ENCODE data around the gene DNPH1. TPM values are rescaled to one million over a fixed set of nuclear protein-coding genes. Genes with fewer than 3 reads are reported as not detected.

DNPH1 gene
- total and polyA plus RNA-seq, 2 donors (not counting 3 experiments of a cell fraction or from before 2014, with no cell fraction given), result 37.7 to 120 TPM

- no peaks in the 10 kb centered on the region for H3K79me2 ChIP-seq (ENCODE audit: control insufficient read depth, insufficient read depth, low read length)
- H3K27ac ChIP-seq (ENCODE audit: insufficient read depth, low read depth, low read length), result no peak overlapping the region
- FAIRE-seq (peak; percentile 71), DNase-seq (ENCODE audit: low read depth, low spot score) (peak; percentile 48)
- peak; percentile 58 to 76 for TF ChIP-seq CTCF (IDR thresholded peaks at IDR 0.05; ENCODE audit: extremely low read depth in 1 of 2, insufficient read depth in 1 of 2, low read depth in 1 of 2, low read length in 2 of 2)
- TF ChIP-seq POLR2A (IDR thresholded peaks at IDR 0.05; ENCODE audit: low read depth, low read length), result no peak
- ChIA-PET CTCF (interaction anchor here (0.6 to 4.0 kb wide), 29 partner anchors 9 to 409 kb away, joined by 3 to 49 read pairs (median 4); partner anchors contain the start of genes ABCC10, DLK2, DNPH1 and LRRC73), POLR2A (no interaction called here)
- no peak overlapping the region for H3K4me2 ChIP-seq (ENCODE audit: insufficient read depth, low read length)
- no peak overlapping the region for H3K9ac ChIP-seq (replicated peaks; ENCODE audit: extremely low read depth, insufficient read depth, low read length)
- dilution Hi-C loops (cut with MboI; ENCODE audit: extremely low pct_ligation_motif_present, low sequenced_read_pairs), result no loop called here
- no peaks in the 10 kb centered on the region for H3K9me3 ChIP-seq (replicated peaks; ENCODE audit: control insufficient read depth, insufficient read depth, low read length)
- H2AFZ ChIP-seq (ENCODE audit: low read depth, low read length), result no peak overlapping the region
- peaks cover 4 to 6% of the 10 kb centered on the region in 2 experiments for H3K27me3 ChIP-seq (ENCODE audit: control insufficient read depth in 2 of 2, insufficient read depth in 2 of 2, low read length in 2 of 2)
- no peak overlapping the region for H3K4me3 ChIP-seq (replicated peaks in 1 of 3; ENCODE audit: insufficient read depth in 1 of 3, low read depth in 1 of 3, low read length in 3 of 3)
- intact Hi-C loops (cut with micrococcal nuclease), result loop anchor here (1.0 kb wide), 3 partner anchors 71 to 243 kb away; no protein-coding TSS in a partner anchor
- no TSS peak for BruUV-seq (replicated peaks)
- no peaks in the 10 kb centered on the region for H3K4me1 ChIP-seq (ENCODE audit: control insufficient read depth, extremely low read depth, insufficient read depth, low read length)
- H3K9me1 ChIP-seq (replicated peaks; ENCODE audit: control insufficient read depth, extremely low read depth, insufficient read depth, low read length), result no peaks in the 10 kb centered on the region
- H4K20me1 ChIP-seq (replicated peaks; ENCODE audit: control insufficient read depth, extremely low read depth, insufficient read depth, low read length), result no peaks in the 10 kb centered on the region
- H3K36me3 ChIP-seq (ENCODE audit: control insufficient read depth in 2 of 2, extremely low read depth in 1 of 2, insufficient read depth in 2 of 2, low read length in 2 of 2), result no peaks in the 10 kb centered on the region
Observed at GRCh38 chr6:43263314-43264178, 34.3 kb upstream of the DNPH1 start.

GRCh38 chr6:43262780-43263313 is 33.6 kb upstream of the DNPH1 start:
- no peaks in the 10 kb centered on the region for H3K9me1 ChIP-seq (replicated peaks; ENCODE audit: control insufficient read depth, extremely low read depth, insufficient read depth, low read length)
- DNase-seq (ENCODE audit: low read depth, low spot score) (no peak), FAIRE-seq (no peak)
- no peak overlapping the region for H3K27ac ChIP-seq (ENCODE audit: insufficient read depth, low read depth, low read length)
- intact Hi-C loops (cut with micrococcal nuclease), result loop anchor here (1.0 kb wide), 3 partner anchors 71 to 243 kb away; no protein-coding TSS in a partner anchor
- CTCF ChIA-PET, result interaction anchor here (1.0 to 4.0 kb wide), 16 partner anchors 8 to 255 kb away, joined by 3 to 49 read pairs (median 6); partner anchors contain the start of genes ABCC10, DNPH1, LRRC73 and ZNF318
- H3K9ac ChIP-seq (replicated peaks; ENCODE audit: extremely low read depth, insufficient read depth, low read length), result no peak overlapping the region
- no peak overlapping the region for H3K4me3 ChIP-seq (replicated peaks in 1 of 3; ENCODE audit: insufficient read depth in 1 of 3, low read depth in 1 of 3, low read length in 3 of 3)
- H3K4me1 ChIP-seq (ENCODE audit: control insufficient read depth, extremely low read depth, insufficient read depth, low read length), result no peaks in the 10 kb centered on the region
- POLR2A ChIA-PET, result no interaction called here
- no peak overlapping the region for H2AFZ ChIP-seq (ENCODE audit: low read depth, low read length)
- no peaks in the 10 kb centered on the region for H3K36me3 ChIP-seq (ENCODE audit: control insufficient read depth in 2 of 2, extremely low read depth in 1 of 2, insufficient read depth in 2 of 2, low read length in 2 of 2)
- H3K79me2 ChIP-seq (ENCODE audit: control insufficient read depth, insufficient read depth, low read length), result no peaks in the 10 kb centered on the region
- no peak for TF ChIP-seq MAX (IDR thresholded peaks at IDR 0.05; ENCODE audit: insufficient read depth, insufficient read length)
- no peak for TF ChIP-seq POLR2AphosphoS5 (IDR thresholded peaks at IDR 0.05; ENCODE audit: insufficient read depth, low read depth, low read length)
- TF ChIP-seq CTCF (IDR thresholded peaks at IDR 0.05; ENCODE audit: extremely low read depth in 1 of 2, insufficient read depth in 1 of 2, low read depth in 1 of 2, low read length in 2 of 2), result no peak
- no peak for TF ChIP-seq JUN (IDR thresholded peaks at IDR 0.05; ENCODE audit: borderline replicate concordance, insufficient read depth, insufficient read length, low read depth)
- TF ChIP-seq GATA2 (IDR thresholded peaks at IDR 0.05; ENCODE audit: insufficient read depth, insufficient read length, low read depth, low read length), result no peak
- no peak for TF ChIP-seq EZH2 (IDR thresholded peaks at IDR 0.05; ENCODE audit: borderline replicate concordance, low read depth, low read length, severe bottlenecking)
- TF ChIP-seq MYC (IDR thresholded peaks at IDR 0.05; ENCODE audit: low read depth, low read length), result no peak
- TF ChIP-seq FOS (IDR thresholded peaks at IDR 0.05; ENCODE audit: borderline replicate concordance, insufficient read depth, low read length), result no peak
- no peak for TF ChIP-seq POLR2A (IDR thresholded peaks at IDR 0.05; ENCODE audit: low read depth, low read length)
- no peak overlapping the region for H3K4me2 ChIP-seq (ENCODE audit: insufficient read depth, low read length)
- no peaks in the 10 kb centered on the region for H3K9me3 ChIP-seq (replicated peaks; ENCODE audit: control insufficient read depth, insufficient read depth, low read length)
- BruUV-seq (replicated peaks), result no TSS peak
- H4K20me1 ChIP-seq (replicated peaks; ENCODE audit: control insufficient read depth, extremely low read depth, insufficient read depth, low read length), result no peaks in the 10 kb centered on the region
- H3K27me3 ChIP-seq (ENCODE audit: control insufficient read depth in 2 of 2, insufficient read depth in 2 of 2, low read length in 2 of 2), result no peaks in the 10 kb centered on the region
- dilution Hi-C loops (cut with MboI; ENCODE audit: extremely low pct_ligation_motif_present, low sequenced_read_pairs), result no loop called here
